ENCODE measurements around the gene SLIT3.
"Not testable (repeated sequence)": the region's sequence is repeated elsewhere in the genome, so short reads cannot be mapped to it uniquely, and the experiment has no call there.

- TF ChIP-seq, protein P1, sequence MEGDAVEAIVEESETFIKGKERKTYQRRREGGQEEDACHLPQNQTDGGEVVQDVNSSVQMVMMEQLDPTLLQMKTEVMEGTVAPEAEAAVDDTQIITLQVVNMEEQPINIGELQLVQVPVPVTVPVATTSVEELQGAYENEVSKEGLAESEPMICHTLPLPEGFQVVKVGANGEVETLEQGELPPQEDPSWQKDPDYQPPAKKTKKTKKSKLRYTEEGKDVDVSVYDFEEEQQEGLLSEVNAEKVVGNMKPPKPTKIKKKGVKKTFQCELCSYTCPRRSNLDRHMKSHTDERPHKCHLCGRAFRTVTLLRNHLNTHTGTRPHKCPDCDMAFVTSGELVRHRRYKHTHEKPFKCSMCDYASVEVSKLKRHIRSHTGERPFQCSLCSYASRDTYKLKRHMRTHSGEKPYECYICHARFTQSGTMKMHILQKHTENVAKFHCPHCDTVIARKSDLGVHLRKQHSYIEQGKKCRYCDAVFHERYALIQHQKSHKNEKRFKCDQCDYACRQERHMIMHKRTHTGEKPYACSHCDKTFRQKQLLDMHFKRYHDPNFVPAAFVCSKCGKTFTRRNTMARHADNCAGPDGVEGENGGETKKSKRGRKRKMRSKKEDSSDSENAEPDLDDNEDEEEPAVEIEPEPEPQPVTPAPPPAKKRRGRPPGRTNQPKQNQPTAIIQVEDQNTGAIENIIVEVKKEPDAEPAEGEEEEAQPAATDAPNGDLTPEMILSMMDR (IDR thresholded peaks at IDR 0.05; ENCODE audit: insufficient read depth, low read length, poor library complexity, severe bottlenecking), result not testable (repeated sequence)
- not testable (repeated sequence) for TF ChIP-seq EZH2phosphoT487 (conservative IDR thresholded peaks at IDR 0.05; ENCODE audit: low read length)
These were observed 558.6 kb downstream of the SLIT3 start for GRCh38 chr5:168742311-168742710.

Data from SU-DHL-6 (cell line).